RWPE1 (cell line): ENCODE measurements around the gene KLHL7.
A peak's percentile ranks its signal among the peaks of the same experiment; 100 is the strongest.

Experiments
- CTCF ChIA-PET: fragments of 350-600 bp; sonication (Branson Sonifier 250); formaldehyde crosslinking; extraction: SDS; loops from one replicate; lab custom pipeline; 2021; lab: Yijun Ruan, JAX
- POLR2A ChIA-PET: fragments of 400-600 bp; formaldehyde crosslinking; extraction: SDS; loops from one replicate; lab custom pipeline; 2020; ENCODE audit warnings: antibody characterized with exemption; ENCODE audit not compliant: low non-redundant PET; lab: Yijun Ruan, JAX
- DNase-seq: peaks from one replicate; pipeline ENCODE4 v3.0.0; 2012; ENCODE audit warnings: low spot score
- H3K27ac ChIP-seq: fragments of 450-650 bp; 2 replicates; pipeline ENCODE4 v1.5.1; 2017
- TF ChIP-seq, protein P1 (sequence below): fragments of 450-650 bp; conservative IDR thresholded peaks from 2 replicates; pipeline ENCODE4 v1.5.1; 2017; ENCODE audit warnings: low read depth, mild to moderate bottlenecking

Gene KLHL7

DNA sequence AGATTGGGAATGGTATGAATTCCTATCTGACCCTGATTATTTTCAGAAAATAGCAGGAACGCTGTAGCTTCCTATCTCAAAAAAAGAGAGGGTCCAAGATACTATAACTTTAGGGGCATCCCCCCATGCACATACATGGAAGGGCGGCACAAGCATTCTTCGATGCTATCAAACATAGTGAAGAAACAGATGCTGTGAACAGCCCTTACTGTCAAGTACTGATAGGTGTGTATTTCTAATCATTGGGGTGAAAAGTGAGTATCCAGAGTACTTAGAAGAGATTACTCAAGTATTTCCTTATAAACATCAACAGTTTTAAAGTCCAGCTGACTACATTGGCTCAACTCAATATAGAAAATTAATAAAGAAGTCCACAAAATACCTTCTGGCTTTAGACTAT is 59.3 kb downstream of the KLHL7 start:
- ChIA-PET CTCF (no interaction called here), POLR2A (no interaction called here)

DNA sequence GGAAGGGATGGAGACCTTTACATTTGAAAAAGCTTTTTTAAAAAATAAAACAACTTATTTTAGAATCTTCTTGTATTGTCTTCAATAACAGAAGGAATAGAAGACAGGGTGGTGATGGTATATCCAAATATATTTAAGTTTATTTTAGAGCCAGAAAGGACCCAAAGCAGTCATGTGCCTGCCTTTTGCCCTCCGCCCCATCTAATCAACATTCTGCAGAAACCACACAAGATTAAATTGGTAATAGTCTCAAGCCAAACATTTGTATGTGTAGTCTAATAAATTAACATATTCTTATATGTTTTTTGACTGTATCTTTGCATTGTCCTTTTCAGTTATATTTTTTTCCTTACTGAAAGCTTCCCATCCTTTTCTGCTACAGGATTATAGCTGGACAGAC is 59.7 kb downstream of the KLHL7 start:
- no peak for DNase-seq
- TF ChIP-seq, protein P1, sequence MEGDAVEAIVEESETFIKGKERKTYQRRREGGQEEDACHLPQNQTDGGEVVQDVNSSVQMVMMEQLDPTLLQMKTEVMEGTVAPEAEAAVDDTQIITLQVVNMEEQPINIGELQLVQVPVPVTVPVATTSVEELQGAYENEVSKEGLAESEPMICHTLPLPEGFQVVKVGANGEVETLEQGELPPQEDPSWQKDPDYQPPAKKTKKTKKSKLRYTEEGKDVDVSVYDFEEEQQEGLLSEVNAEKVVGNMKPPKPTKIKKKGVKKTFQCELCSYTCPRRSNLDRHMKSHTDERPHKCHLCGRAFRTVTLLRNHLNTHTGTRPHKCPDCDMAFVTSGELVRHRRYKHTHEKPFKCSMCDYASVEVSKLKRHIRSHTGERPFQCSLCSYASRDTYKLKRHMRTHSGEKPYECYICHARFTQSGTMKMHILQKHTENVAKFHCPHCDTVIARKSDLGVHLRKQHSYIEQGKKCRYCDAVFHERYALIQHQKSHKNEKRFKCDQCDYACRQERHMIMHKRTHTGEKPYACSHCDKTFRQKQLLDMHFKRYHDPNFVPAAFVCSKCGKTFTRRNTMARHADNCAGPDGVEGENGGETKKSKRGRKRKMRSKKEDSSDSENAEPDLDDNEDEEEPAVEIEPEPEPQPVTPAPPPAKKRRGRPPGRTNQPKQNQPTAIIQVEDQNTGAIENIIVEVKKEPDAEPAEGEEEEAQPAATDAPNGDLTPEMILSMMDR: no peak
- no peak overlapping the region for H3K27ac ChIP-seq
- POLR2A ChIA-PET: no interaction called here
- CTCF ChIA-PET: no interaction called here

More for the DNA sequence above, 59.3 kb downstream of the KLHL7 start:
- TF ChIP-seq, protein P1: no peak
- DNase-seq: no peak
- no peak overlapping the region for H3K27ac ChIP-seq

DNA sequence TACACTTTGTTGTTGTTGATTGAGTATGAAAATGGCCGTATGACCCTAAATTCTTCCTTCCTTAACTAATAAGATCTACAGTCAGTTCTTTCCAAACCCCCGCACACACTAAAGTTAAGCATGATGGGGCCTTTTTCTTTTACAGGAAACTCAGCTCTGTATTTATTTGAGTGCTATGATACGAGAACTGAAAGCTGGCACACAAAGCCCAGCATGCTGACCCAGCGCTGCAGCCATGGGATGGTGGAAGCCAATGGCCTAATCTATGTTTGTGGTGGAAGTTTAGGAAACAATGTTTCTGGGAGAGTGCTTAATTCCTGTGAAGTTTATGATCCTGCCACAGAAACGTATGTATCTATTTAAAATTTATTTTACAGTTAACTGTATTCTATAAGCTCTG is 62.1 kb downstream of the KLHL7 start:
- TF ChIP-seq, protein P1: no peak
- no peak overlapping the region for H3K27ac ChIP-seq
- ChIA-PET POLR2A (no interaction called here), CTCF (no interaction called here)
- DNase-seq: no peak

DNA sequence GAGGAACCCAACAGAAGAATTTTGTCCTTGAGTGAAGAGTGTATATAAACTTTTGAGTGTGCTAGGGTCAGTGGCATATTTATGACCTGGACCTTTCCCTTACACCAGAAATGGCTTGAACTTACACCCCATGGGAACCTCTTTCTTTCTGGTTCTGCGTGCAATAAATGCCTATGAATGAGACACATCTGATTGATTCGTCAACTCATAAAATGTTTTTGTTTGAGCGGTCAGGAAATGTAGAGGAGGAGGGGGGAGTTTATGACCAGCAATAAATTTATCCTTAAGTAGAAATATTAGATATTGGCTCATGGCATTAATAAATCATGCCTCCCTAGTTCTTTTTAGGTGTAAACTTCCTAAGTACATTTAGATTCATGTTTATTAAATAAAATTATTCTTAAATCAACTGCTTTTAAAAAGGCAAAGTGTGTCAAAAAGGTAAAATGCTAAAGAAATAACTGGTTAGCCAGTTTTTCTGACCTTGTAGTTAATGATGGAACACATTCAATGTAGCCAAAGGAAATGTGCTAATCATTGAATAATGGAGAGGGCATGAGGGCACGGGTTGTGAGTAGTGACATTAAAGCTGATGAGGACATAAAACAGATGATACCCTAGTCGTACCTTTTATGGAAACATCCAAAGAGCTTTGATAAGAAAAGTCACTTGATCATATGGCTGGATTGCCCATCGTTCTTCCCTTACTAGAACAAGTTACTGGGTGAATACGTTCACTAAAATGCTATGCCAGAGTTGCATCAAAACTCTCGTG is 62.7 kb downstream of the KLHL7 start:
- H3K27ac ChIP-seq: no peak overlapping the region
- TF ChIP-seq, protein P1: no peak
- ChIA-PET CTCF (interaction anchor here (1.0 kb wide), 1 partner anchor 17 kb away, joined by 3 read pairs; no protein-coding TSS in a partner anchor), POLR2A (no interaction called here)
- no peak for DNase-seq

DNA sequence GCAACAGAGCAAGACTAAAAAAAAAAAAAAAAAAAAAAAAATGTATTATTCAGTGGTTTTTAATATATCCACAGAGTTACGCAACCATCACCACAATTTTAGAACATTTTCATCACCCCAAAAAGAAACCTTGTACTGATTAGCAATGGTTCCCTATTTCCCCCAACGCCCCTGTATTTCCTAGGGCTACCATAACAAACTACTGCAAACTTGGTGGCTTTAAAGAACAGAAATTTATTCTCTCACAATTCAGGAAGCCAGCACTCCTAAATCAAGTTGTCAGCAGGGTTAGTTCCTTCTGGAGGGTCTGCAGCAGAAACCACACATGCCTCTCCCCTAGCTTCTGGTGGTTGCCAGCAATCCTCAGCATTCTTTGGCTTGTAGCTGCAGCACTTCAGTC is 70.4 kb downstream of the KLHL7 start:
- no peak for DNase-seq
- ChIA-PET CTCF (interaction anchor here (0.6 kb wide), 1 partner anchor 1164 kb away, joined by 5 read pairs; no protein-coding TSS in a partner anchor), POLR2A (no interaction called here)
- TF ChIP-seq, protein P1: no peak
- H3K27ac ChIP-seq: no peak overlapping the region

DNA sequence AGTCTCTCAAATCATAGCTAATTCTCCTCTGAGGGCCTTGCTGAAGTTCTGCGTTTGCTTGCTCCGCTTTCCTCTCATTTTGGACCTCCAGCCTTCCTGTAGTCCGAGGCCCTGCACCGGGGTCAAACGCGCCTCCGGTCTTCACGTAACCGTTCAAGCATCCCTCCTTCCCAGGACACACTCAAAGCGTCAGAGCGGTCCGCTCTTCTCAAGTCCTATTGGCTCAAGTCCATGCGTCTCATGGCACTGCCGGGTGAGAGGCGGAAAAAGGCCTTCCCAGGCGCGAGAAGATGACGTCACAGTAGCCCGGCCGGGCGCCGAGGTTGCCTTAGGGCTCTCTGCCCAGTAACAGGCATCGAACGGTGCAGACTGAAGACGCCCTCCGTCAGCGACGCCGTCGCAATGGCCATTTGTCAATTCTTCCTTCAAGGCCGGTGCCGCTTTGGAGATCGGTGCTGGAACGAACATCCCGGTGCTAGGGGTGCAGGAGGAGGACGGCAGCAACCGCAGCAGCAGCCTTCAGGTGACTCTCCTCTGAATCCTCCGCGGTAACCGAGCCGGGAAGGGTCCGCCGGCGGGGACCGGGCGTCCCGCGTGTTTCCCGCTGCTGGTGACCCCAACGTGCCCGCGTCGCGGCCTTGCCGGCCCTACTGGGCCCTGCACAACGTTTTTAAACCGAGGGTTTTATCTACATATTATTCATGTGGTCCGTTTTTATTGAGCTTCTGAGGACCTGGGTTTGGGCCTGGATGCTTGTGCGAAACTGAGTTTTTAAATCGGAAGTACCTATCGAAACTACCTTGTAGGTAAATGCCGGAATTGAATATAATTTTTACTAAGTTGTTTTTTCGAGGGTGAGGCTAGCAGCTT is 76.3 kb downstream of the KLHL7 start, which contains the start of gene NUP42:
Gene NUP42 (plus strand): TSS at position 365 of the 870 bp plus-strand sequence. CDS start 38 bp downstream, at position 403.
- CTCF ChIA-PET: interaction anchor here (0.6 to 1.3 kb wide), 5 partner anchors 41 to 1064 kb away, joined by 3 to 5 read pairs (median 4); no protein-coding TSS in a partner anchor
- DNase-seq: peak; percentile 97
- peak within 1 kb of the TSS; percentile 93 for H3K27ac ChIP-seq
- POLR2A ChIA-PET: no interaction called here
- TF ChIP-seq, protein P1: no peak
